Measurements from ENCODE around the gene MGAT5.

DNA sequence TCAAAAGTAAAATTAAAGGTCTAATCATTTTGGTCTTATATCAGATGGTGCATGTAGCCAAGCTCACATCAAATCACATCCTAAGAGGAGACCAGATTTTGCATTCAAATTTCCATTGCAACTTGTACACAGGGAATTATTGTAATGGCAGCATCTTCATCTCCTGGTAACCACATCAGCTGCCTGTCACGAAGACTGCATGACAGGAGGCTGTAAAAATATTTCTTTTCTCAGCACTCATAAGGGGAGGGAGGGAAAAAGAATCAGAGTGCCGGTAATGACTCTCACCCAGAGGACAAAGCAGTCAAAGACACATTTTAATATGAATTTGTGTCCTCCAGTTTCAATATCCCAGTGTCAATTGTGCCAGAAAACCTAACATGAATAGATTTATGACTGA lies 248.2 kb downstream of the MGAT5 start:
- TF ChIP-seq, protein P1, sequence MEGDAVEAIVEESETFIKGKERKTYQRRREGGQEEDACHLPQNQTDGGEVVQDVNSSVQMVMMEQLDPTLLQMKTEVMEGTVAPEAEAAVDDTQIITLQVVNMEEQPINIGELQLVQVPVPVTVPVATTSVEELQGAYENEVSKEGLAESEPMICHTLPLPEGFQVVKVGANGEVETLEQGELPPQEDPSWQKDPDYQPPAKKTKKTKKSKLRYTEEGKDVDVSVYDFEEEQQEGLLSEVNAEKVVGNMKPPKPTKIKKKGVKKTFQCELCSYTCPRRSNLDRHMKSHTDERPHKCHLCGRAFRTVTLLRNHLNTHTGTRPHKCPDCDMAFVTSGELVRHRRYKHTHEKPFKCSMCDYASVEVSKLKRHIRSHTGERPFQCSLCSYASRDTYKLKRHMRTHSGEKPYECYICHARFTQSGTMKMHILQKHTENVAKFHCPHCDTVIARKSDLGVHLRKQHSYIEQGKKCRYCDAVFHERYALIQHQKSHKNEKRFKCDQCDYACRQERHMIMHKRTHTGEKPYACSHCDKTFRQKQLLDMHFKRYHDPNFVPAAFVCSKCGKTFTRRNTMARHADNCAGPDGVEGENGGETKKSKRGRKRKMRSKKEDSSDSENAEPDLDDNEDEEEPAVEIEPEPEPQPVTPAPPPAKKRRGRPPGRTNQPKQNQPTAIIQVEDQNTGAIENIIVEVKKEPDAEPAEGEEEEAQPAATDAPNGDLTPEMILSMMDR (conservative IDR thresholded peaks at IDR 0.05; ENCODE audit: low read length) = no peak
- TF ChIP-seq EZH2phosphoT487 (IDR thresholded peaks at IDR 0.05; ENCODE audit: borderline replicate concordance, low read depth, low read length) = no peak
